H1 (cell line): Measurements from ENCODE around the gene FAM98C. TPM values are rescaled to one million over a fixed set of nuclear protein-coding genes. Genes with fewer than 3 reads are reported as not detected.

Experiments used
- CTCF ChIP-seq, 3 experiments: IDR thresholded peaks; 1 replicate in 2 of 3; 2 replicates in 1 of 3; pipeline versions ENCODE4 v1.5.1 to v1.6.1; 2011; ENCODE audit warnings: low read length in 3 of 3, mild to moderate bottlenecking in 3 of 3, inconsistent platforms in 2 of 3, low read depth in 1 of 3, moderate library complexity in 1 of 3; ENCODE audit not compliant: insufficient read depth in 1 of 3; ENCODE audit errors: control extremely low read depth in 1 of 3
- SUZ12 ChIP-seq: fragments of 200-600 bp; sonication (generic); IDR thresholded peaks from 2 replicates; pipeline ENCODE4 v1.6.1; 2012; ENCODE audit warnings: mild to moderate bottlenecking, inconsistent platforms, low read length, moderate library complexity, mixed read lengths
- polyA plus RNA-seq, 7 experiments: library from polyadenylated mRNA; depleted of rRNA in 3 of 7; stranded (reverse) in 5 of 7; unstranded in 2 of 7; fragments of >200 nt in 5 of 7; fragments of 200-250 nt in 2 of 7; gene quantifications; 1 replicate in 5 of 7; 2 replicates in 1 of 7; 4 replicates in 1 of 7; pipeline versions ENCODE4 v1.2.1 to v1.2.3, GENCODE V29; 2011 to 2013; ENCODE audit warnings: missing spikeins in 2 of 7, mixed read lengths in 2 of 7
- total RNA-seq: library from RNA; stranded (reverse); fragmentation: NEBNext Ultra II Directional; extraction: Animal tissue kit (Norgen Biotek cat#: 25700); gene quantifications from 2 replicates; pipeline ENCODE4 v1.2.1, GENCODE V29; 2021

FAM98C gene
- total and polyA plus RNA-seq, 2 of the 8 experiments (the other 6 are each of a cell fraction or from before 2014, with no cell fraction given), result 6.1 to 9.4 TPM

- no peak for TF ChIP-seq CTCF (IDR thresholded peaks at IDR 0.05; ENCODE audit: control extremely low read depth in 1 of 3, insufficient read depth in 1 of 3, low read depth in 1 of 3, low read length in 3 of 3)
- no peak for TF ChIP-seq SUZ12
Measured at GRCh38 chr19:38395381-38396114, 7.3 kb upstream of the FAM98C start (continued).
